ENCODE measurements around the gene CCDC187. TPM values are rescaled to one million over a fixed set of nuclear protein-coding genes. Genes with fewer than 3 reads are reported as not detected.
A peak's percentile ranks its signal among the peaks of the same experiment; 100 is the strongest.

The CCDC187 gene
- total RNA-seq, 2 experiments from 2014 or later = 0.07 TPM; not detected in 1

DNA sequence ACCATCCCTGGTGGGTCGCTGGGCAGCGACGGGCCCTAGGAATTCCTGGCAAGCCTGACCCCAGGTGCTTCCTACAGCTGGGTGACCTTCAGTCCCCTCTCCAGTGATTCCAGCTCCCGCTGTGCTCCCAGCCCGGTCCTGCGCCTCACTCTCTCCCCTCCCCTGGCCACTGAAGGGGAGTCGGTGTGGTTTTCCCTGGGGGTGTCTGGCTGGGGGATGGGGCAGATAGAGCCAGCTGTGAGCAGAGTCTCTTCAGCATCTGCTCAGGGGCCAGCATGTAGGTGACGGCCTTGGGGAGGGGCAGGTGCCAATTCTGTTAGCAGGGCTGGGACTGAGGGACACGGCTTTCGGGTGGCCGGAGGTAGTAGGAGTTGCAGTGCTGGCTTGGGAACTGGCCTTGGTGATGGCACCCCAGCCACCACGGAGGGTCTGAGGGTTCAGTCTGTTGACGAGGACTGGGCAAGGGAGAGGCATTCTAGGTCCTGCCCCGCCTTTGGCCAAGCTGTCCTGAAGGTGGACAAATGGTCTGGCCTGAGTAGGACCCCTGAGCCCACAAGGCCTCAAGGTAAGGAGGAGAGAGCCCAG lies 26.6 kb upstream of the CCDC187 start:
- intact Hi-C loops (cut with micrococcal nuclease) = no loop called here
- no peak for TF ChIP-seq CTCF (IDR thresholded peaks at IDR 0.05)
- Mint-ChIP-seq H3K27me3 (no peaks in the 10 kb centered on the region), H3K4me3 (no peak overlapping the region), H3K27ac (no peak overlapping the region), H3K4me1 (ENCODE audit: low read depth) (peaks cover 6% of the 10 kb centered on the region), H3K9me3 (no peaks in the 10 kb centered on the region), H3K36me3 (ENCODE audit: low read depth) (no peaks in the 10 kb centered on the region)
- ChIA-PET POLR2A (interaction anchor here (1.3 kb wide), 1 partner anchor 11 kb away, joined by 3 read pairs; no protein-coding TSS in a partner anchor), CTCF (interaction anchor here (1.2 kb wide), 1 partner anchor 33 kb away, joined by 3 read pairs; the partner anchor contains the start of gene DNLZ)
- no peak for DNase-seq
- no peak for ATAC-seq

DNA sequence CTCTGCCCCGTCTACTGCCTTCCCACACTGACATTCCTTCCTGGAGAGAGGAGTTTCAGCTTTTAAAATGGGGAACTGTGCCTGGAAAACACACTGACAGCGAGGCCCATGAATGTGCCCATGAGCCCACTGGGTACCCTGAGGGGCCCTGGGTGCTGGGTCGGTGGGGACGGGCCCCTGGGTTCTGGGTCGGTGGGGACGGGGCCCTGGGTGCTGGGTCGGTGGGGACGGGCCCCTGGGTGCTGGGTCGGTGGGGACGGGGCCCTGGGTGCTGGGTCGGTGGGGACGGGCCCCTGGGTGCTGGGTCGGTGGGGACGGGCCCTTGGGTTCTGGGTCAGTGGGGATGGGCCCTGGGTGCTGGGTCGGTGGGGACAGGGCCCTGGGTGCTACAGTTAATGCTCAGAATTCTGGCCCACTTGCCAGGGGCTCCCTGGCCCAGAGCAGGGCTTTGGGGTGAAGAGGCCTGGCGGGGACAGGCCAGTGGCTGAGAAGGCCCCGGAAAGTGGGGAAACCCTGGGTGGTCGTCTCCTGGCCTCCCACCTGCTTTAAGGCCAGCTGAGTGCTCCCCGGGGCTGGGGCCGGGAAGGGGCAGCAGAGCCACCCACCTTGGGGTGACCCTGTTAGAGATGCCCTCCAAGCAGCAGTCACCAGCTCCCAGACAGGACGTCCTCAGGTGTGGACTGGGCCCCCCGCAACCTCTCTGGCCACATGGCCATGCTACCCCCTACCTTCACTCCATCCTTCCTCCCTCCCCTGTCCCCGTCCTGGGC lies 25.9 kb upstream of the CCDC187 start:
- Mint-ChIP-seq H3K27me3 (no peaks in the 10 kb centered on the region), H3K9me3 (no peaks in the 10 kb centered on the region), H3K4me1 (ENCODE audit: low read depth) (peaks cover 6% of the 10 kb centered on the region), H3K27ac (no peak overlapping the region), H3K36me3 (ENCODE audit: low read depth) (no peaks in the 10 kb centered on the region), H3K4me3 (no peak overlapping the region)
- ChIA-PET POLR2A (interaction anchor here (0.7 kb wide), 1 partner anchor 11 kb away, joined by 3 read pairs; no protein-coding TSS in a partner anchor), CTCF (interaction anchor here (1.2 kb wide), 1 partner anchor 33 kb away, joined by 3 read pairs; the partner anchor contains the start of gene DNLZ)
- no peak for DNase-seq
- ATAC-seq = no peak
- intact Hi-C loops (cut with micrococcal nuclease) = no loop called here
- no peak for TF ChIP-seq CTCF (IDR thresholded peaks at IDR 0.05)

DNA sequence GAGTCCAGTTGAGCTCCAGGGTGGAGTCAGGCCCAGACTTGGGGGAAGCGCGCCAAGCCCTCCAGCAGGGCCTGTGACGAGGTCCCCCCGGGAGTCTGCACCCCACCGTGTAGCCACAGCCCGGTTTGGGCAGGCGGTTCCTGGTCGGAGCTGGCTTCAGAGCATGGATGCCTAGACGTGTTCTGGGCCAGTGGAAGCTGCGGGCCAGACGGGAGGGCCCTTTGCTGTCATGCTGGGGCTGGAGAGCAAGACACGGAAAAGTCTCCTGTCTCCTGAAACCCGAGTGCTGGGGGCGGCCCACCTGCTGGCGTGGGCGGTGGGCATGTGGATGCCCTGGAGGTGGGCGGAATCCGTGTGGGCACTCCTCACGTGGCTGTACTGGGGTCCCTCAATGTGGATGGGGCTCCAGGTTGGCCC lies 25.3 kb upstream of the CCDC187 start:
- CTCF ChIA-PET = interaction anchor here (1.0 kb wide), 1 partner anchor 17 kb away, joined by 3 read pairs; no protein-coding TSS in a partner anchor
- Mint-ChIP-seq H3K4me3 (peak overlapping the region; percentile 56), H3K9me3 (no peaks in the 10 kb centered on the region), H3K27ac (no peak overlapping the region), H3K36me3 (ENCODE audit: low read depth) (no peaks in the 10 kb centered on the region), H3K27me3 (no peaks in the 10 kb centered on the region), H3K4me1 (ENCODE audit: low read depth) (peaks cover 6% of the 10 kb centered on the region)
- intact Hi-C loops (cut with micrococcal nuclease) = no loop called here
- POLR2A ChIA-PET = interaction anchor here (0.7 to 1.9 kb wide), 2 partner anchors 12 to 34 kb away, joined by 3 to 6 read pairs; partner anchors contain the start of gene DNLZ
- no peak for TF ChIP-seq CTCF (IDR thresholded peaks at IDR 0.05)
- ATAC-seq (no peak), DNase-seq (no peak)

DNA sequence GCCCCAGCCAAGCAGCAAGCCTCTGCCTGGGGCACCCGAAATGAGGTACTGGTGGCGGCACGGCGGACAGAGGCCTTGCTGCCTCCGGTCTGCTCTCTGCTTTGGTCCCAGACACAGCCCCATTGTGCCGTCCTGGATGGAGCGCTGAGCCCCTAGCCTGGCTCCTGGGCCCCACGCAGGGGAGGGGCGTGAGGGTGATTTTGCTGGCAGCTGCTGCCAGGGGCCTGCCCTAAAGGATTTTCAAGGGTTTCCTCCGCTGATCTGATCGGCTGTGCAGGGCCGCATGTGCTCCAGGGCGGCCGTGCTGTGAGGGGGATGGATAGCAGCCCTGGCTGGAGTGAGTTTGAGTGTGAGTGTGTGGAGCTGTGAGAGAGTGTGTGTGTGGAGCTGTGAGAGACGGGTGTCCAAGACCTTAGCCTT lies 24.7 kb upstream of the CCDC187 start:
- no peaks in the 10 kb centered on the region for H3K36me3 Mint-ChIP-seq (ENCODE audit: low read depth)

More for the DNA sequence above, 24.7 kb upstream of the CCDC187 start:
- no peak for ATAC-seq
- intact Hi-C loops (cut with micrococcal nuclease) = no loop called here
- Mint-ChIP-seq H3K9me3 (no peaks in the 10 kb centered on the region), H3K4me1 (ENCODE audit: low read depth) (peaks cover 6% of the 10 kb centered on the region), H3K27me3 (no peaks in the 10 kb centered on the region), H3K4me3 (peak overlapping the region; percentile 56), H3K27ac (no peak overlapping the region)
- CTCF ChIA-PET = interaction anchor here (1.0 kb wide), 1 partner anchor 16 kb away, joined by 3 read pairs; no protein-coding TSS in a partner anchor
- POLR2A ChIA-PET = interaction anchor here (1.9 kb wide), 1 partner anchor 35 kb away, joined by 6 read pairs; the partner anchor contains the start of gene DNLZ
- no peak for TF ChIP-seq CTCF (IDR thresholded peaks at IDR 0.05)
- DNase-seq = no peak
